Fibroblast of the aortic adventitia (primary cell): ENCODE measurements around the gene THRA. TPM values are rescaled to one million over a fixed set of nuclear protein-coding genes. Genes with fewer than 3 reads are reported as not detected.

Experiments
- DNase-seq: peaks from one replicate; pipeline ENCODE4 v3.0.0-alpha.2; 2010; ENCODE audit warnings: low read depth
- H3K4me3 ChIP-seq: 2 replicates; pipeline ENCODE4 v1.5.1; 2011; ENCODE audit warnings: low read depth, mild to moderate bottlenecking, control low read depth, low read length, moderate library complexity
- total RNA-seq: library from RNA; depleted of rRNA; stranded (reverse); fragments of >200 nt; gene quantifications from 2 replicates; pipeline ENCODE4 v1.2.3, GENCODE V29; 2012; ENCODE audit warnings: low replicate concordance
- TF ChIP-seq, protein P1 (sequence below): IDR thresholded peaks from 2 replicates; pipeline ENCODE4 v1.5.1; 2011; ENCODE audit warnings: mild to moderate bottlenecking, low read length, control low read depth, inconsistent platforms; ENCODE audit not compliant: insufficient read depth

Gene THRA
- total RNA-seq, 1 donor: 23.0 TPM

GRCh38 chr17:40112191-40112711, 49.5 kb downstream of the THRA start:
- H3K4me3 ChIP-seq: no peak overlapping the region
- no peak for DNase-seq
- TF ChIP-seq, protein P1, sequence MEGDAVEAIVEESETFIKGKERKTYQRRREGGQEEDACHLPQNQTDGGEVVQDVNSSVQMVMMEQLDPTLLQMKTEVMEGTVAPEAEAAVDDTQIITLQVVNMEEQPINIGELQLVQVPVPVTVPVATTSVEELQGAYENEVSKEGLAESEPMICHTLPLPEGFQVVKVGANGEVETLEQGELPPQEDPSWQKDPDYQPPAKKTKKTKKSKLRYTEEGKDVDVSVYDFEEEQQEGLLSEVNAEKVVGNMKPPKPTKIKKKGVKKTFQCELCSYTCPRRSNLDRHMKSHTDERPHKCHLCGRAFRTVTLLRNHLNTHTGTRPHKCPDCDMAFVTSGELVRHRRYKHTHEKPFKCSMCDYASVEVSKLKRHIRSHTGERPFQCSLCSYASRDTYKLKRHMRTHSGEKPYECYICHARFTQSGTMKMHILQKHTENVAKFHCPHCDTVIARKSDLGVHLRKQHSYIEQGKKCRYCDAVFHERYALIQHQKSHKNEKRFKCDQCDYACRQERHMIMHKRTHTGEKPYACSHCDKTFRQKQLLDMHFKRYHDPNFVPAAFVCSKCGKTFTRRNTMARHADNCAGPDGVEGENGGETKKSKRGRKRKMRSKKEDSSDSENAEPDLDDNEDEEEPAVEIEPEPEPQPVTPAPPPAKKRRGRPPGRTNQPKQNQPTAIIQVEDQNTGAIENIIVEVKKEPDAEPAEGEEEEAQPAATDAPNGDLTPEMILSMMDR: no peak

- TF ChIP-seq, protein P1: no peak
- no peak for DNase-seq
- H3K4me3 ChIP-seq: peak overlapping the region; percentile 29
These were observed 49.9 kb downstream of the THRA start for GRCh38 chr17:40112718-40113109.

GRCh38 chr17:40113110-40113906, 50.5 kb downstream of the THRA start:
- peak overlapping the region; percentile 54 for H3K4me3 ChIP-seq
- peak; percentile 98 for DNase-seq
- TF ChIP-seq, protein P1: peak; percentile 89

DNA sequence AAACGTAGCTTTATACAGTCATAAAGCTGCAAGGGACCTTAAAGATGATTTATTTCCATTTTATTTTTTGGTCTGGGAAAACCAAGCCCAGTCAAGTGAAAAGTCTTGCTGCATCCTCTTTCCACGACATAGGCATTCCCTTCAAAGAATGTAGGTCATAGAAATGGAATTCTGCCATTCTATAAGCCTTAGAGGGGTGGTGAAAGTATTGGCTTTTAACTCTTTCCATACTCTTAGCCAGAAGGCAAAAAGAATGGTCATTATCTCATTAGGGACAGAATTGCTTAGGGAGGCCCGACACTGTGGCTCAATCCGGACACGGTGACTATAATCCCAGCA, 51.1 kb downstream of the THRA start:
- TF ChIP-seq, protein P1: no peak
- DNase-seq: peak; percentile 50
- peak overlapping the region; percentile 54 for H3K4me3 ChIP-seq

GRCh38 chr17:40115101-40115436, 52.3 kb downstream of the THRA start:
- DNase-seq: no peak
- no peak overlapping the region for H3K4me3 ChIP-seq
- TF ChIP-seq, protein P1: no peak

GRCh38 chr17:40121181-40122135, 58.7 kb downstream of the THRA start, which contains the start of gene MSL1:
Gene MSL1, plus strand, starts transcription at chr17:40121971. Its CDS starts 642 bp downstream, at chr17:40122613.
- peak within 1 kb of the TSS; percentile 96 for H3K4me3 ChIP-seq
- TF ChIP-seq, protein P1: no peak
- peak; percentile 69 for DNase-seq
